CD4-positive, alpha-beta memory T cell (primary cell): ENCODE data around the gene MKNK2. TPM values are rescaled to one million over a fixed set of nuclear protein-coding genes. Genes with fewer than 3 reads are reported as not detected.

Experiments used
- CTCF ChIA-PET: fragments of 350-600 bp; sonication (Branson Sonifier 250); formaldehyde crosslinking; loops from one replicate; lab custom pipeline; 2021; ENCODE audit warnings: inconsistent platforms; ENCODE audit not compliant: partially characterized antibody; lab: Charles Lee
- POLR2A ChIA-PET: fragments of 350-600 bp; sonication (Branson Sonifier 250); formaldehyde crosslinking; loops from one replicate; lab custom pipeline; 2021; ENCODE audit not compliant: partially characterized antibody; lab: Charles Lee
- DNase-seq, 5 donors: peaks; one replicate each; pipeline versions ENCODE4 v3.0.0 to v3.0.0-alpha.2; 2020 to 2022; ENCODE audit warnings: mixed read lengths in 1 of 5
- H3K27ac ChIP-seq: one replicate; pipeline ENCODE4 v1.7.0; 2013; ENCODE audit warnings: low read depth, low read length
- H3K27me3 ChIP-seq: 2 replicates; pipeline ENCODE4 v1.7.0; 2013; ENCODE audit warnings: mild to moderate bottlenecking, low read length, moderate library complexity; ENCODE audit not compliant: insufficient read depth
- H3K36me3 ChIP-seq: 2 replicates; pipeline ENCODE4 v1.7.0; 2013; ENCODE audit warnings: mild to moderate bottlenecking, low read length, moderate library complexity; ENCODE audit not compliant: insufficient read depth
- H3K4me1 ChIP-seq: 2 replicates; pipeline ENCODE4 v1.7.0; 2013; ENCODE audit warnings: mild to moderate bottlenecking, low read length, moderate library complexity; ENCODE audit not compliant: insufficient read depth
- H3K4me3 ChIP-seq, 2 donors: one replicate each; pipeline ENCODE4 v1.7.0; 2013; ENCODE audit warnings: low read length in 2 of 2, mild to moderate bottlenecking in 1 of 2
- H3K9me3 ChIP-seq, 2 donors: one replicate each; pipeline ENCODE4 v1.7.0; 2013; ENCODE audit warnings: low read length in 2 of 2, control low read depth in 1 of 2; ENCODE audit not compliant: control insufficient read depth in 1 of 2
- H3K27ac Mint-ChIP-seq, 7 donors: one replicate each; pipeline ENCODE4 v1.8.0; 2020 to 2021; ENCODE audit warnings: mixed read lengths in 7 of 7, mild to moderate bottlenecking in 6 of 7, inconsistent platforms in 3 of 7, moderate library complexity in 3 of 7
- H3K27me3 Mint-ChIP-seq, 2 donors: one replicate each; pipeline ENCODE4 v1.8.0; 2020 to 2021; ENCODE audit warnings: mixed read lengths in 2 of 2
- H3K36me3 Mint-ChIP-seq, 2 donors: one replicate each; pipeline ENCODE4 v1.8.0; 2020 to 2021; ENCODE audit warnings: mixed read lengths in 2 of 2, inconsistent platforms in 1 of 2, mild to moderate bottlenecking in 1 of 2
- H3K4me1 Mint-ChIP-seq, 4 donors: one replicate each; pipeline ENCODE4 v1.8.0; 2020 to 2021; ENCODE audit warnings: mixed read lengths in 4 of 4, mild to moderate bottlenecking in 1 of 4
- H3K4me3 Mint-ChIP-seq, 8 donors: one replicate each; pipeline ENCODE4 v1.8.0; 2020 to 2021; ENCODE audit warnings: mixed read lengths in 8 of 8, mild to moderate bottlenecking in 7 of 8, moderate library complexity in 6 of 8, inconsistent platforms in 3 of 8
- H3K9me3 Mint-ChIP-seq, 8 donors: one replicate each; pipeline ENCODE4 v1.8.0; 2020 to 2021; ENCODE audit warnings: mixed read lengths in 8 of 8, mild to moderate bottlenecking in 5 of 8, inconsistent platforms in 3 of 8, moderate library complexity in 1 of 8
- intact Hi-C: fragments of 100-400 bp; cut with micrococcal nuclease; formaldehyde crosslinking; loops from one replicate; pipeline ENCODE4 v1.15.1; 2023
- polyA plus RNA-seq, 2 donors: library from polyadenylated mRNA; unstranded; fragments of 300-500 nt; fragmentation: Illumina TruSeq; gene quantifications; one replicate each; pipeline ENCODE4 v1.2.3, GENCODE V29; 2021
- total RNA-seq, 2 experiments: library from RNA; stranded (reverse); gene quantifications; one replicate each; pipeline ENCODE4 v1.2.3, GENCODE V29; 2021

Gene MKNK2
- total and polyA plus RNA-seq, 4 experiments from 2014 or later, result 24.1 to 195 (median 129) TPM

- Mint-ChIP-seq H3K36me3 (peaks cover 0 to 4% of the 10 kb centered on the region in 2 donors), H3K4me3 (peak overlapping the region in 7 of 8 donors; percentile 36 to 65 (median 52)), H3K27me3 (no peaks in the 10 kb centered on the region), H3K9me3 (no peaks in the 10 kb centered on the region), H3K4me1 (peaks cover 19 to 75% (median 49%) of the 10 kb centered on the region in 4 donors), H3K27ac (peak overlapping the region in 6 of 7 donors; percentile 84 to 95 (median 89))
- no peaks in the 10 kb centered on the region for H3K36me3 ChIP-seq
- intact Hi-C loops, result no loop called here
- H3K27me3 ChIP-seq, result no peaks in the 10 kb centered on the region
- no peaks in the 10 kb centered on the region for H3K9me3 ChIP-seq
- POLR2A ChIA-PET, result interaction anchor here (0.6 to 6.7 kb wide), 7 partner anchors 9 to 116 kb away, joined by 3 to 75 read pairs (median 9); no protein-coding TSS in a partner anchor
- no peak for DNase-seq
- peaks cover 68% of the 10 kb centered on the region for H3K4me1 ChIP-seq
- no peak overlapping the region for H3K4me3 ChIP-seq
- peak overlapping the region; percentile 97 for H3K27ac ChIP-seq
- CTCF ChIA-PET, result no interaction called here
Observed at GRCh38 chr19:2057484-2058469, 6.7 kb upstream of the MKNK2 start.

- peaks cover 20 to 76% (median 48%) of the 10 kb centered on the region in 4 donors for H3K4me1 Mint-ChIP-seq
- H3K36me3 ChIP-seq, result no peaks in the 10 kb centered on the region
- no peak overlapping the region for H3K4me3 ChIP-seq
- H3K4me3 Mint-ChIP-seq, result peak overlapping the region in 7 of 8 donors; percentile 32 to 73 (median 57)
- no peak for DNase-seq
- peak overlapping the region; percentile 85 to 95 (median 90) for H3K27ac Mint-ChIP-seq
- H3K9me3 Mint-ChIP-seq, result no peaks in the 10 kb centered on the region
- ChIA-PET POLR2A (interaction anchor here (0.6 to 6.7 kb wide), 5 partner anchors 10 to 38 kb away, joined by 3 to 75 read pairs (median 12); no protein-coding TSS in a partner anchor), CTCF (interaction anchor here (0.6 to 1.1 kb wide), 2 partner anchors 14 to 27 kb away, joined by 3 read pairs; no protein-coding TSS in a partner anchor)
- no peaks in the 10 kb centered on the region for H3K27me3 Mint-ChIP-seq
- H3K27me3 ChIP-seq, result no peaks in the 10 kb centered on the region
- peaks cover 68% of the 10 kb centered on the region for H3K4me1 ChIP-seq
- intact Hi-C loops, result no loop called here
- peaks cover 0 to 4% of the 10 kb centered on the region in 2 donors for H3K36me3 Mint-ChIP-seq
- H3K9me3 ChIP-seq, result no peaks in the 10 kb centered on the region
- peak overlapping the region; percentile 28 for H3K27ac ChIP-seq
Observed at GRCh38 chr19:2056837-2057192, 5.8 kb upstream of the MKNK2 start.

- peaks cover 73% of the 10 kb centered on the region for H3K4me1 ChIP-seq
- Mint-ChIP-seq H3K27me3 (no peaks in the 10 kb centered on the region), H3K4me1 (peaks cover 22 to 76% (median 49%) of the 10 kb centered on the region in 4 donors), H3K36me3 (peaks cover 0 to 6% of the 10 kb centered on the region in 2 donors), H3K4me3 (peak overlapping the region; percentile 48 to 67 (median 62)), H3K27ac (peak overlapping the region; percentile 88 to 95 (median 93)), H3K9me3 (no peaks in the 10 kb centered on the region)
- H3K27ac ChIP-seq, result peak overlapping the region; percentile 57
- H3K36me3 ChIP-seq, result no peaks in the 10 kb centered on the region
- no peaks in the 10 kb centered on the region for H3K9me3 ChIP-seq
- no peak overlapping the region for H3K4me3 ChIP-seq
- no peak for DNase-seq
- POLR2A ChIA-PET, result interaction anchor here (0.6 to 6.7 kb wide), 5 partner anchors 9 to 38 kb away, joined by 3 to 75 read pairs (median 12); no protein-coding TSS in a partner anchor
- CTCF ChIA-PET, result interaction anchor here (0.6 to 1.1 kb wide), 2 partner anchors 14 to 28 kb away, joined by 3 read pairs; no protein-coding TSS in a partner anchor
- no peaks in the 10 kb centered on the region for H3K27me3 ChIP-seq
- intact Hi-C loops, result no loop called here
Observed at GRCh38 chr19:2055931-2056836, 5.1 kb upstream of the MKNK2 start.

GRCh38 chr19:2054763-2055162 is 3.7 kb upstream of the MKNK2 start:
- peaks cover 18 to 69% (median 42%) of the 10 kb centered on the region in 4 donors for H3K4me1 Mint-ChIP-seq
- CTCF ChIA-PET, result interaction anchor here (0.7 kb wide), 2 partner anchors 13 to 16 kb away, joined by 3 read pairs; no protein-coding TSS in a partner anchor

GRCh38 chr19:2053601-2054389 is 2.8 kb upstream of the MKNK2 start:
- H3K27ac Mint-ChIP-seq, result peak overlapping the region; percentile 27 to 98 (median 70)
- H3K36me3 Mint-ChIP-seq, result peaks cover 0 to 8% of the 10 kb centered on the region in 2 donors
- Histone ChIP-seq H3K27me3 (no peaks in the 10 kb centered on the region), H3K4me3 (no peak overlapping the region), H3K9me3 (no peaks in the 10 kb centered on the region), H3K36me3 (peaks cover 3% of the 10 kb centered on the region), H3K27ac (no peak overlapping the region), H3K4me1 (peaks cover 60% of the 10 kb centered on the region)
- H3K9me3 Mint-ChIP-seq, result peaks cover 0 to 5% (median 0%) of the 10 kb centered on the region in 8 donors
- DNase-seq, result peak in 1 of 5 donors; percentile 33
- H3K27me3 Mint-ChIP-seq, result no peaks in the 10 kb centered on the region
- H3K4me1 Mint-ChIP-seq, result peaks cover 19 to 73% (median 43%) of the 10 kb centered on the region in 4 donors
- intact Hi-C loops, result loop anchor here (5.0 kb wide), 1 partner anchor 191 kb away; the partner anchor contains the start of gene KLF16
- ChIA-PET CTCF (interaction anchor here (0.7 kb wide), 1 partner anchor 12 kb away, joined by 3 read pairs; no protein-coding TSS in a partner anchor), POLR2A (interaction anchor here (0.7 to 3.2 kb wide), 6 partner anchors 11 to 77 kb away, joined by 3 to 36 read pairs (median 4); no protein-coding TSS in a partner anchor)
- peak overlapping the region in 1 of 8 donors; percentile 15 for H3K4me3 Mint-ChIP-seq

More at GRCh38 chr19:2054763-2055162, 3.7 kb upstream of the MKNK2 start:
- peak overlapping the region; percentile 65 to 95 (median 89) for H3K27ac Mint-ChIP-seq
- no peaks in the 10 kb centered on the region for H3K9me3 ChIP-seq
- H3K4me3 ChIP-seq, result no peak overlapping the region
- H3K36me3 ChIP-seq, result no peaks in the 10 kb centered on the region
- peak in 1 of 5 donors; percentile 12 for DNase-seq
- peak overlapping the region in 3 of 8 donors; percentile 48 to 65 (median 49) for H3K4me3 Mint-ChIP-seq
- POLR2A ChIA-PET, result interaction anchor here (0.6 to 1.6 kb wide), 6 partner anchors 12 to 197 kb away, joined by 3 to 4 read pairs (median 3); no protein-coding TSS in a partner anchor
- H3K27me3 ChIP-seq, result no peaks in the 10 kb centered on the region
- H3K4me1 ChIP-seq, result peaks cover 61% of the 10 kb centered on the region
- H3K9me3 Mint-ChIP-seq, result peaks cover 0 to 5% (median 0%) of the 10 kb centered on the region in 8 donors
- intact Hi-C loops, result loop anchor here (5.0 kb wide), 1 partner anchor 192 kb away; the partner anchor contains the start of gene KLF16
- H3K27ac ChIP-seq, result no peak overlapping the region
- H3K27me3 Mint-ChIP-seq, result no peaks in the 10 kb centered on the region
- peaks cover 0 to 3% of the 10 kb centered on the region in 2 donors for H3K36me3 Mint-ChIP-seq
